Suprapubic skin (tissue), 4 donors: ENCODE results near the gene RIMBP2. TPM values are rescaled to one million over a fixed set of nuclear protein-coding genes. Genes with fewer than 3 reads are reported as not detected.

Experiments
- DNase-seq, 2 donors: peaks; one replicate each; pipeline ENCODE4 v3.0.0-alpha.2; 2019; ENCODE audit warnings: low spot score in 2 of 2
- H3K27ac ChIP-seq: fragments of 200-600 bp; sonication (generic); one replicate; pipeline ENCODE4 v1.5.1; 2019
- H3K27me3 ChIP-seq: fragments of 200-600 bp; sonication (generic); one replicate; pipeline ENCODE4 v1.5.1; 2019
- H3K36me3 ChIP-seq: fragments of 200-600 bp; sonication (generic); one replicate; pipeline ENCODE4 v1.5.1; 2019
- H3K4me1 ChIP-seq: fragments of 200-600 bp; sonication (generic); one replicate; pipeline ENCODE4 v1.5.1; 2019
- H3K4me3 ChIP-seq: fragments of 200-600 bp; sonication (generic); one replicate; pipeline ENCODE4 v1.5.1; 2019; ENCODE audit warnings: mild to moderate bottlenecking
- H3K9me3 ChIP-seq: fragments of 200-600 bp; sonication (generic); one replicate; pipeline ENCODE4 v1.5.1; 2019
- EP300 ChIP-seq: sonication (generic); formaldehyde crosslinking; IDR thresholded peaks from one replicate; pipeline ENCODE4 v1.6.1; 2017; ENCODE audit warnings: antibody characterized with exemption
- POLR2A ChIP-seq, 2 donors: fragments of 450-650 bp; IDR thresholded peaks; one replicate each; pipeline ENCODE4 v1.6.1; 2017; ENCODE audit warnings: antibody characterized with exemption in 2 of 2, mild to moderate bottlenecking in 2 of 2, moderate library complexity in 2 of 2
- POLR2AphosphoS5 ChIP-seq, 3 donors: sonication (generic); formaldehyde crosslinking; IDR thresholded peaks; one replicate each; pipeline ENCODE4 v1.6.1; 2017; ENCODE audit warnings: antibody characterized with exemption in 3 of 3
- WGBS: methylation state at CpG from one replicate; pipeline ENCODE4 v1.1.5; 2018; 5-methylcytosine and 5-hydroxymethylcytosine counted together
- total RNA-seq, 4 donors: library from RNA; depleted of rRNA; stranded (reverse); fragments of >200 nt; gene quantifications; one replicate each; pipeline ENCODE4 v1.1.0, GENCODE V29; 2016
- TF ChIP-seq, protein P1 (sequence below), 2 donors: fragments of 200-600 bp in 1 of 2; fragments of 450-650 bp in 1 of 2; sonication (generic) in 1 of 2; IDR thresholded peaks; one replicate each; pipeline ENCODE4 v1.5.1; 2016 to 2019; ENCODE audit warnings: antibody characterized with exemption in 2 of 2, mild to moderate bottlenecking in 1 of 2, moderate library complexity in 1 of 2

Gene RIMBP2
- total RNA-seq, 4 donors from 2014 or later: 2.1 to 21.8 (median 3.0) TPM

DNA sequence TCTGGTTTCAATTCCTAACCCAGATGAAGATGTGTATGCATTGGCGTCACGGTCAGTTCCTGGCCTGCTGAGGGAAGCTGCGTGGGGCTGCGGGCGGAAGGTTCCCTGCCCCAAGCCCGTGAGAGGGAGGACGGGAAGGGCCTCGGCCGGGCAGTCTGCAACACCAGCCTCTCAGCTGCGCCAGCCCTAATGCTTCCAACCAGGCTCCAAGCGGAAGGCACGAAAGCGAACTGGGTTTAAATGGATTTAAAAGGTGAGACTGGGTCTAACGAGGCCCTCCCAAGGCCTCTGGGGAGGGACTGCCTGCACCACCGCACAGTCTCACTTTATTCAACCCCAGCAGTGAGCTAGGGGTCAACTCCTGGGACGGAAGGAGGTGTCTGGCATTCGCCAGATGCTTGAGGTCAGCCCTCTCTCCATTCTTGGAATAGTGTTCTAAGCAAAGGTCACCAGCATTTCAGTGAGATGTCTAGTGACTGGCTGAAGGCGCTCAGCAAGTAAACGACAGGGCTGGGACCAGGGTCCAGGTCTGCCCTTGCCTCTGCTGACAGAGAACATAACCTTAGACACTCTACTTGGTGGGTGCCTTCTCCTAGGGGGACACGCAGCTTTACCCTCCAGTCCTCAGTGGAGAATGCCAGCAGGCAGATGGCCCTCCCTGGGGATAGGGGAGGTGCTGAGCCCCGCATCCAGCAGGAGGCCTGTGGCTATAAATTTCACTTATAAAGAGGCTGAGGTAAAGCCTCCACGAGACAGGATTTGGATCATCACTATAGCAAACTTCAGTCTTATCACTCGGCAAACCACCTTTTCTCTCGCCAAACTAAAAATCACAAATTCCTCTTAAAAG, 286.2 kb downstream of the RIMBP2 start:
- Histone ChIP-seq H3K27me3 (no peaks in the 10 kb centered on the region), H3K4me1 (no peaks in the 10 kb centered on the region), H3K4me3 (no peak overlapping the region), H3K9me3 (no peaks in the 10 kb centered on the region), H3K27ac (no peak overlapping the region), H3K36me3 (peaks cover 5% of the 10 kb centered on the region)
- peak; percentile 32 to 44 for DNase-seq
- 83% methylated on average over 23 of the region's 24 CpGs for WGBS
- TF ChIP-seq POLR2A (IDR thresholded peaks at IDR 0.05): no peak
- TF ChIP-seq, protein P1, sequence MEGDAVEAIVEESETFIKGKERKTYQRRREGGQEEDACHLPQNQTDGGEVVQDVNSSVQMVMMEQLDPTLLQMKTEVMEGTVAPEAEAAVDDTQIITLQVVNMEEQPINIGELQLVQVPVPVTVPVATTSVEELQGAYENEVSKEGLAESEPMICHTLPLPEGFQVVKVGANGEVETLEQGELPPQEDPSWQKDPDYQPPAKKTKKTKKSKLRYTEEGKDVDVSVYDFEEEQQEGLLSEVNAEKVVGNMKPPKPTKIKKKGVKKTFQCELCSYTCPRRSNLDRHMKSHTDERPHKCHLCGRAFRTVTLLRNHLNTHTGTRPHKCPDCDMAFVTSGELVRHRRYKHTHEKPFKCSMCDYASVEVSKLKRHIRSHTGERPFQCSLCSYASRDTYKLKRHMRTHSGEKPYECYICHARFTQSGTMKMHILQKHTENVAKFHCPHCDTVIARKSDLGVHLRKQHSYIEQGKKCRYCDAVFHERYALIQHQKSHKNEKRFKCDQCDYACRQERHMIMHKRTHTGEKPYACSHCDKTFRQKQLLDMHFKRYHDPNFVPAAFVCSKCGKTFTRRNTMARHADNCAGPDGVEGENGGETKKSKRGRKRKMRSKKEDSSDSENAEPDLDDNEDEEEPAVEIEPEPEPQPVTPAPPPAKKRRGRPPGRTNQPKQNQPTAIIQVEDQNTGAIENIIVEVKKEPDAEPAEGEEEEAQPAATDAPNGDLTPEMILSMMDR (IDR thresholded peaks at IDR 0.05): no peak
- no peak for TF ChIP-seq POLR2AphosphoS5 (IDR thresholded peaks at IDR 0.05)
- no peak for TF ChIP-seq EP300

DNA sequence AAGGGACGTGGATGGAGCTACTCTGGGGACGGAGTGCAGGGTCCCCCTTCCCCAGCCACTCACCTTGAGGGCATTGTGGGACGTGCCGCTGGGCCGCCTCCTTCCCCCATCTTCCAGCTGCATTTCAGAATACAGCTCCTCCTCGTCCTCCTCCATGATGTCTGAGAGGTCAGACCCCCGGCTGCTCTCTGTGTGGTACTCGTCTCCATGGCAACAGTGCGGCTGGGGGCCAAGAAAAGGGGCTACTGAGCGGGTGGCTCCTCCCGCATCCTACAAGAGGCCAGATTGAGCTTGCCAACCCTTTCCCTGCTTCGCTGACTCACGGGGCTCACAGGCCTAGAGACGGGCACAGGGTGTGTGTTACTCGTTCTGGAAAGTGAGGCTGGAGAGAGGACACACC, 288.0 kb downstream of the RIMBP2 start:
- no peaks in the 10 kb centered on the region for H3K36me3 ChIP-seq
- DNase-seq: peak in 1 of 2 donors; percentile 55
- WGBS: 76% methylated on average over 15 of the region's 15 CpGs
- TF ChIP-seq EP300: no peak
- TF ChIP-seq, protein P1 (IDR thresholded peaks at IDR 0.05): no peak
- TF ChIP-seq POLR2AphosphoS5 (IDR thresholded peaks at IDR 0.05): no peak
- no peak for TF ChIP-seq POLR2A (IDR thresholded peaks at IDR 0.05)
- no peaks in the 10 kb centered on the region for H3K27me3 ChIP-seq
- no peak overlapping the region for H3K4me3 ChIP-seq
- H3K9me3 ChIP-seq: no peaks in the 10 kb centered on the region
- no peaks in the 10 kb centered on the region for H3K4me1 ChIP-seq
- no peak overlapping the region for H3K27ac ChIP-seq

- no peaks in the 10 kb centered on the region for H3K4me1 ChIP-seq
- TF ChIP-seq POLR2AphosphoS5 (IDR thresholded peaks at IDR 0.05) (no peak), POLR2A (IDR thresholded peaks at IDR 0.05) (no peak), EP300 (no peak)
- TF ChIP-seq, protein P1 (IDR thresholded peaks at IDR 0.05): no peak
- no peaks in the 10 kb centered on the region for H3K9me3 ChIP-seq
- no peaks in the 10 kb centered on the region for H3K27me3 ChIP-seq
- H3K27ac ChIP-seq: no peak overlapping the region
- DNase-seq: no peak
- no peak overlapping the region for H3K4me3 ChIP-seq
- 90% methylated on average over 18 of the region's 18 CpGs for WGBS
- no peaks in the 10 kb centered on the region for H3K36me3 ChIP-seq
These were observed 288.7 kb downstream of the RIMBP2 start for GRCh38 chr12:130427381-130427887.

DNA sequence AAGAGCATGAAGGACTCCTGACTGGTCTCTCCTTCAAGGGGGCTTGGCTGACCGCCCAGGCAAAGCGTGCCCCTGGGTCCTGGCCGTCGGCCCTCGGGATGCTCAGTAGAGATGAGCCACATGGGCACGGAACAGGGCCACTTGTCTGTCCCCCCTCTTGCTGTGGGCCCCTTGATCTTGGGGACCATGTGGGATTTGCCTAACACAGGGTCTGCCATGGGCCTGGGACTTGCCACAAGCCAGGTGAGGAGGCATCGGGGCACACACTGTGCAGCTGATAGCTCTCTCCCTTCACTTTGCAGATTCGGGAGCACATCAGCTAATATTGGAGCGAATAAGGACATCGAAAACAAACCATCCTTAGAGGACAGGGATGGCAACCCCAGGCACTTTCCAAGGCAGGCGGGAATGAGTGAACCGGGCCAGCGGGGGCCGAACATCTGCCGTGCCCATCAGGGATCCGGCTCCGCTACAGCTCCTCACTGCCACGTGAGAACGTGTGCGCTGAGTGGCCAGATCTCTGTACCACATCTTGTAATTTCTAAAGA, 290.3 kb downstream of the RIMBP2 start:
- WGBS: 92% methylated on average over 13 of the region's 20 CpGs
- Histone ChIP-seq H3K36me3 (no peaks in the 10 kb centered on the region), H3K27ac (no peak overlapping the region), H3K4me1 (no peaks in the 10 kb centered on the region), H3K4me3 (no peak overlapping the region), H3K9me3 (no peaks in the 10 kb centered on the region), H3K27me3 (no peaks in the 10 kb centered on the region)
- TF ChIP-seq POLR2AphosphoS5 (IDR thresholded peaks at IDR 0.05) (no peak), POLR2A (IDR thresholded peaks at IDR 0.05) (no peak), EP300 (no peak)
- TF ChIP-seq, protein P1 (IDR thresholded peaks at IDR 0.05): no peak
- DNase-seq: no peak
